HG02571 (cell line): ENCODE data around the gene FGF11.

Experiments used
- ATAC-seq: cut with Tn5 transposase; IDR thresholded peaks from one replicate; pipeline ENCODE4 v1.9.1; 2021; ENCODE audit warnings: mild to moderate bottlenecking, moderate library complexity; ENCODE audit not compliant: unreplicated experiment

The FGF11 gene

DNA sequence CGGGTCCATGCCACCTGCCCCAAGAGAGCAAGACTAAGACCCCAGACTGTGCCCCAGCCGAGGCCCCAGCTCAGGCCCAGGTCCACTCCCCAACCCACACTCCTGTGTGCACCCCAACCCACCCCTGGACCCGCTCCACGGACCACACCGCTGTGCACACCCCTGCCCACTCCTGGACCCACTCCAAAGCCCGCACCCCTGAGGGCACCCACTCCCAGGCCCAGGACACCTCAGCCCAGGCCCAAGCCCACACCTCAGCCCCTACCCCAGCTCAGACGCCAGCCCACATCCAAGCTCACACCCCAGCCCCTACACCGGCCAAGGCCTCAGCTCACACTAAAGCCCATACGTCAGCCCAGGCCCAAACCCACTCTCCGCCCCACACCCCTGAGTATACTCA is 9.6 kb upstream of the FGF11 start:
- ATAC-seq: no peak

DNA sequence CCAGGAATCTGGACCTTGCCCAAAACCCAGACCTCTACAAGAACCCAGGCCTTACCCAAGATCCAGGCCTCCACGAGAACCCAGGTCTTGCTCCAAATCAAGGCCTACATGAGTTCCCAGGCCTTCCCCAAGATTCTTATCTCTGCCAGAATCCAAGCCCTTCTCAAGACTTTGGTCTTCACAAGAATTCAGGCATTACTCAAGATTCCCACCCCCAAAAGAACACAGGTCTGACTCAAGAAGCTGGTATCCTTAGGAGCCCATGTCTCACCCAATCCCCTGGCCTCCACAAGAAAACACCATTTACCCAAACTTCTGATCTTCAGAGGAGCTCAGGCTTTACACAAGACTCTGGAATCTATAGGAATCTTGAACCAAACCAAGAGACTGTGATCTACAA is 8.1 kb upstream of the FGF11 start:
- ATAC-seq: no peak

DNA sequence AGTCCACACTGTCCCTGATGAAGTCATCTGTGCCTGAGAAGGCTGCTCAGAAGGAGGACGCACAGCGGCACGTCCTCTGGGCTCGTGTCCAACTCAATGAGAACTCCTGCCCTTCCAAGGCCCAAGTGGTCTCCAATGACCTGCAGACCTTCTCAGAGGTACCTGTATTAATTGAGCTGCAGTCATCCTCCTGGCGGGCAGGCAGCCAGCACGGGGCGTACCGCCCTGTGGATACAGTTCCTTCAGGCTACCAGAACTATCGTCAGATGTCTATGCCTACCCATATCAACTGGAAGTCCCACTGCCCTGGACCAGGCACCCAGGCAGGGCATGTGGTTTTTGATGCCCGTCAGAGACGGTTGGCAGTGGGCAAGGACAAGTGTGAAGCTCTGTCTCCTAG is 7.0 kb upstream of the FGF11 start:
- ATAC-seq: no peak

DNA sequence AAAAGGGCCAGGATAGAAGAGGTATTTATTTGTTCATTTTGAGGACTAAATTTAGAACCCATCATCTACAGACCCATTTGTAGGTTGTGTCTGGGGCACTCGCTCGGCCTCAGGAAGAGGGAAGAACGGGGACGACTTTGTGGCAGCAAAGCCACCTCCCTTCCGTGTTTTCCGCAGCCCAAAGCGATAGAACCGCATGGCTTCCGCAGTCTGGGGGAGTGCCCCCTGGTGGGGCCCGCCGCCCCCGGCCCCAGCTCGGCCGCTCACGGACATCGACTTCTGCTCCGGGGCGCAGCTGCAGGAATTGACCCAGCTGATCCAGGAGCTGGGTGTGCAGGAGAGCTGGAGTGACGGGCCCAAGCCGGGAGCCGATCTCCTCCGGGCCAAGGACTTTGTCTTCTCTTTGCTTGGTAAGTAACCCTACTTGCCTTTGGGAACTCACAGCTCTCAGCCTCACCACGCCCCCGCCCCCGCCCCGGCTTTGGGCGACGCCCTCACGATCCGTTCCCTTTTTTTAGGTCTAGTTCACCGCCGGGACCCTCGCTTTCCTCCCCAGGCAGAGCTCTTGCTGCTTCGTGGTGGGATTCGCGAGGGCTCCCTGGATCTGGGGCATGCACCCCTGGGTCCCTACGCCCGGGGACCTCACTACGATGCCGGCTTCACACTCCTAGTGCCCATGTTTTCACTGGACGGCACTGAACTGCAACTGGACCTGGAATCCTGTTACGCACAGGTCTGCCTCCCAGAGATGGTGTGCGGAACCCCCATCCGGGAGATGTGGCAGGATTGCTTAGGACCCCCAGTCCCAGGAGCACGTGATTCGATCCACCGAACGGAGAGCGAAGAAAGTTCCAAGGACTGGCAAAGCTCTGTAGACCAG is 3.4 kb upstream of the FGF11 start:
- ATAC-seq: no peak

DNA sequence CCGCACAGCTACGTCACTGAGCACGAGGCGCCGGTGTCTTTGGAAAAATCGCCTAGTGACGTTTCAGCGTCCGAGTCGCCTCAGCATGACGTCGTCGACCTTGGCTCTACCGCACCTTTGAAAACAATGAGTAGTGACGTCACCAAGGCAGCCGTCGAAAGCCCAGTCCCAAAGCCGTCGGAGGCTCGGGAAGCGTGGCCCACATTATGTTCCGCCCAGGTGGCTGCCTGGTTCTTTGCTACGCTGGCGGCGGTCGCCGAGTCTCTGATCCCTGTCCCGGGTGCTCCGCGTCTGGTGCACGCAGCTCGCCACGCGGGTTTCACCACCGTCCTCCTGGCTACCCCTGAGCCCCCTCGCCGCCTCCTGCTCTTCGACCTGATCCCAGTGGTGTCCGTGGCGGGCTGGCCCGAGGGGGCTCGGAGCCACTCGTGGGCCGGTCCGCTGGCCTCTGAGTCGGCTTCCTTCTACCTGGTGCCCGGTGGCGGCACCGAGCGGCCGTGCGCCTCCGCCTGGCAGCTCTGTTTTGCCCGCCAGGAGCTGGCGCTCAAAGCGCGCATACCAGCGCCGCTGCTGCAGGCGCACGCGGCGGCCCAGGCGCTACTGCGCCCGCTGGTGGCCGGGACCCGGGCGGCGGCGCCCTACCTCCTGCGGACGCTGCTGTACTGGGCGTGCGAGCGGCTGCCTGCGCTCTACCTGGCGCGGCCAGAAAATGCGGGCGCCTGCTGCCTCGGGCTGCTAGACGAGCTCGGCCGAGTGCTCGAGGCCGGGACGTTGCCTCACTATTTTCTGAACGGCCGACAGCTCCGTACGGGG is 2.5 kb upstream of the FGF11 start:
- no peak for ATAC-seq

DNA sequence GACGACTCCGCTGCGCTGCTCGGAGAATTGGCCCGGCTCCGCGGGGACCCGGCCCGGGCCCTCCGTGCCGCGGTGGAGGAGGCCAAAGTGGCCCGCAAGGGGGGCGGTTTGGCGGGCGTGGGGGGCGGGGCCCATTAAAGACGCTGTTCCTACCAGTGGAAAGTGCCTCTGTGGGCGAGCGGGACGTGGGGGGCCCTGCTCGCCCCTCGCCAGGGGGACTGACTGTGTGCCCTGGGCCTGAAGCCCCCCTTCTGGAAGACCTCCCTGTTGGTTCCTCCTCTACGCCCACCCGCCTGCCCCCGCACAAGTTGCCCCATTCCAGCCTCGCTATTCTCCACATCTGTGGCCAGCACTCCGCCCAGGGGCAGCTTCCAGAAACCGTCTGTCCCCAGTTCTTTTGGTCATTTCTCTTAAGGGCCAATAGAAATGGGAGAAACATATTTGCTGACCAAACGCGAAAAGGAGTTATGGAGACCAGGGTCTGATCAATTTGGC is 1.9 kb upstream of the FGF11 start:
- ATAC-seq: no peak

DNA sequence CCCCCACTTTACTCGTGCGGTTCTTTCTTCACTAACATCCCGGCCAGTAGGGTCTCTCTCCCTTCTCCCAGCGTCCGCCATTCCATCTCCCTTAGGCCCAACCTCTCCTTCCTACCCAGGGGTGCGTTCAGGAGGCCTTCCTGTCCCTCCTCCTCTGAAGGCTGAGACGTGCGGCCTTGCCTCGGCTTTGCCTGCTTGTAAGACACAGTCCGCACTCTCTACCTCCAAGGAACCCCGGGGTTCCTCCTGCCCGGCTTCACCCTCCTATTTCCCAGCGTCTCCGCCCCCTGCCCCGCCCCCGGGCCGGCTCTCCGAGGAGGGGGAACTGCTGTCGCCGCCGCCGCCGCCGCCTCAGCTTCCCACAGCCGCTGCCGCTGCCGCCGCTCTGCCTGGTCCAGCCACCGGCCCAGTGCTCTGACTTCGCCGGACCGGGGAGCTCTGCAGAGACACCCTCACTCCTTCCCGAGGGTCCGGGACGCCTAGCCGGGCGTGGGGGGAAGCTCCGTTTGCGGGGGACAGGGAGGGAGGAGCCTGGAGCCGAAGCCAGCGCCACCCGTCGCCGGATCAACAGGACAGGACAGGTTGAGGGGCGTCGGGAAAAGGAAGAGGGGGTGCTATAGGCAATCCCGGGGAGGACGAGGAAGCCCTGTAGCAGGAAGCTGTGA is 1.2 kb upstream of the FGF11 start:
- no peak for ATAC-seq

DNA sequence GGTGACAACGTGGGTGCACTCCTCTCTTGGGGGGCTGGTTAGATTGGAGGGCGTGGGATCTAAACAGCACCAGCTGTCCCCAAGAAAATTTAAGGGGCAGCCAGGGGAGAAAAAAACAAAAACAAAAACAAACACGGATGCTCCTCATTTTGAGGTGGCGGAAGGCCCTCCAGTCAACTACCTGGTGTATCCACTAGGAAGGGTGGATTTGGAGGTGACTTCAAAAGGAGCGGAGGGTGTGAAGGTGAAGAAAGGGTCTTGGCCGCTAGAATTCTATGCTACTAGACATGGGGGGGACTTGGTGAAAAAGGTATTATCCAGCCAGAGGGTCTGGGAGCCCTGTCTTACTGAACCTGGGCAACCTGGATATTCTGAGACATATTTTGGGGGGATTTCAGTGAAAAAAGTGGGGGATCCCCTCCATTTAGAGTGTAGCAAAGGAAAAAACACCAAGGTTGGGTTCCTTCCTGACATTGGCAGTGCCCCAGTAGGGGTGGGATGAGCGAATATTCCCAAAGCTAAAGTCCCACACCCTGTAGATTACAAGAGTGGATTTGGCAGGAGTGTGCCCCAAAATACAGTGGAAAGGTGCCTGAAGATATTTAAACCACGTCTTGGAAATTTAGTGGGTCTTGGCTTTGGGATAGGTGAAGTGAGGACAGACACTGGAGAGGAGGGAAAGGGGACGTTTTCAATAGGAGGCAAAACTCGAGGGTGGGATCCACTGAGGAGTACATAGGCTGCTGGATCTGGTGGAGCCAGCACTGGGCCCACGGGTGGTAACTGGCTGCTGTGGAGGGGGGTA is 454 bp upstream of the FGF11 start:
- no peak for ATAC-seq

DNA sequence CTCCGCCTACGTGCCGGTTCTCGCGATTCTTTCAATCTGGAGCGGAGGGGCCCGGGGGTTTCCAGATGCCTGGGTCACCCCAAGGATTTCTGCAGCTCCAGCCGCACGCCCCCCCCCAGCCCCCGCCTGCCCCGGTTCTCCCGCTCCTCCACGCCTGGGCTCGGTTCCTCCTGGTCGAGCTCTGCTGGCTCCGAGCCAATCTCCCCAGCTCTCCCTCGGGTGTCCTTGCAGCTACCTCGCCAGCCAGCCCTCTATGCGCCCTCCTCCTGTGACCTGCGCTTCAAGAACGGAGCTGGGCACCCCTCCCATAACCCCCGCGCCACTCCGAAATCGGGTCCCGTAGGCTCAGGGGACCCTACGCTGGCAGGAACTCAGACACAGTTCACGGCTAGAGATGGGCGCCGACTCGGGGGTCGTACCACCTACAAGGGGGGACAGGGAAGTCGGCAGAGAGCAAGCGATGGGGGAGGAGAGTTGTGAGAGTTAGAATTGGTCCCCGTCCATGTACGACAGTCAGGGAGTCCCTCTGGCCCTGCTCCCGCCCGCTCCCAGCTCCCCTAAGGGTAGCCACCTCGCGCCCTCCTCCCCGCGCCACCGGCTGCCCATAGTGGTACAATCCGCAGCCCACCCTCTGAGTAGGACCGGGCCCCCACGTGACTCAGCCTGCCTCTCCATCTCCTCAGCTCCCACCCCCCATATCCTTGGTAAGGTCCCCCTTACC is 961 bp downstream of the FGF11 start:
- no peak for ATAC-seq

DNA sequence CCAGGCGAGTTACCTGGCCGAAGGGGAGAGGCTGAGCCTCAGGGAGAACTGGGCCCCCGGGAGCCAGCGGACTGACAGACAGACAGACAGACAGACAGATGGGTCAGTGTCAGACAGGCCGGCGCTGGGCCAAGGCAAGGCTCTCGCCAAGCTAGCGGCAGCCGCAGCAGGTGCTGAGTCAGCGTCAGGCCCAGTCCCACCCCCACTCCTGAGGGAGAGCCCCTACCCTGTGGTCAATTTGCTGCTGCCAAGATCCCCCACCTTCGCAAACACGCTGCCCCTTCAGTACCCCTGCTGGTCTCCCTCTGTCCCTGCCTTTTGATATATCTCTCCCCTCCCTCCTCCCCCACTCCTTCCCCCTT is 1.5 kb downstream of the FGF11 start:
- ATAC-seq: no peak

DNA sequence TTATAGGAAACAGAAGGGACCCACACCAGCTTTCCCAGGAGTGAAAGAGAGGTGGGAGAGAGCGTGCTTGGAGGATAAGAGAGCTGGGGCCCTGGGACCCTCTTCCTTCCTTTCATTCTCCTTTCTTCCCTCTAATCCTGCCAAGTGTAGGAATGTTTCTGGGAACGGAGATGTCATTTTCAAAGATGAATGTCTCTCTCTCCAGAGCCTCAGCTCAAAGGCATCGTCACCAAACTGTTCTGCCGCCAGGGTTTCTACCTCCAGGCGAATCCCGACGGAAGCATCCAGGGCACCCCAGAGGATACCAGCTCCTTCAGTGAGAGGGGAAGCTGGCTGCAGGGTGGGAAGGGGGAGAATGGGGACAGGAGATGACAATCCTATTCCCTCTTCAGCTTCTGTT is 2.0 kb downstream of the FGF11 start:
- ATAC-seq: no peak

DNA sequence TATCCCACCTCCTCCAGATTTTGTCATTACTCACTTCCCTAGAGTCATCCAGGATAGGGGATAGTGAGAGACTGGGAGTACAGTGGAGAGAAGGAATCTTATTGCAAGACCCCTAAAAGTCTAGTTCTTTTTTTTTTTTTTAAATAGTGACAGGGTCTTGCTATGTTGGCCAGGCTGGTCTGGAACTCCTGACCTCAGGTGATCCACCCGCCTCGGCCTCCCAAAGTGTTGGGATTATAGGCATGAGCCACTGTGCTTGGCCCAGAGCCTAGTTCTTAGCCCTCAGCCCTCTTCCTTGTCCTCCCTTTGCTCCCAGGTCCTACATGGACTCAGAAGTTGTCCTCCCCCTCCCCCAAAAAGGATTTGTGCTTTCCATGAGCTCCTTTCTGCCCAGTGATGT is 2.8 kb downstream of the FGF11 start:
- no peak for ATAC-seq

DNA sequence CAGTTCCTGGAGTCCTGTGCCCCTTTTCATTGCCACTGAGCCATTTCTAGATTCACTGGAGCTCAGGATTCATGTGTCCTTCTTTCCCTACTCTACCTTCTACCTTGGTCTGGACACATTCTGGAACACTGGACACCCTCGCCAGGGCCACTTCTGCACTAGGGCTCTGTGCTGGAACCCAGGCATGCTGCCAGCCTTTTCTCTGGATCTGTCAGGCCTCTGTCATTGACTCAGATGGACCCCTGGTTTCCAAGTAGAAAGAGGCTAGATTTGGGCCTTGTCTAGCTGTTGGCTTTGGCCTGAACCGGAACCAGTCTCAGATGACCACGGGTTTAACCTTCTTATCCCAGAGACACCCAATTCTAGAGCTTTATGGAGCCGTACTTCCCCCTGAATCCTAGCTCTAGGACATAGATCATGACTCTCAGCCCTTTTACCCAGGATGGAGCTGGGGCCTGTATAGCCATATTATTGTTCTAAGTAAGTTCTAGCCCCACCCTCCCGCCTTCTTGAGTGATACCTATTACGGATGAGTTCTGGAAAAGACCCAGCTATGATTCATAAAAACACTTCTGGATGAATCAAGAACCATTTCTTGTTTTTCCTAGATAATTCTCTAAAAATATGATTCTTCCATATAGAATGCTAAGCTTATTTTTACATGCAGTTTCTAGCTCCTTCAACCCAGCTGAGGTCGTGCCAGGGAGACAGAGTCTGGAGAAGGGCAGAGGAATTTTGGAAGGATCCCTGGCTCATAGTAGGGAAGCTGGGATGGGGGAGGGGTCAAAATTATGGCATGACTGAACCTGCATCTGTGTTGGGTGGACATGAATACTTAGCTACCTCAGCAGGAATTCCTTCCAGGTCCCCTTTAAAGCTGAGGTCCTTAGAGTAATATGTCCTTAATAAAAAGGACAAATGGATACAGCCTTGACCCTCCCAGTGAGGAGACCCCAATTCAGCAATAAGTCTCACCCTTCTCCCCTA is 4.5 kb downstream of the FGF11 start:
- ATAC-seq: no peak

DNA sequence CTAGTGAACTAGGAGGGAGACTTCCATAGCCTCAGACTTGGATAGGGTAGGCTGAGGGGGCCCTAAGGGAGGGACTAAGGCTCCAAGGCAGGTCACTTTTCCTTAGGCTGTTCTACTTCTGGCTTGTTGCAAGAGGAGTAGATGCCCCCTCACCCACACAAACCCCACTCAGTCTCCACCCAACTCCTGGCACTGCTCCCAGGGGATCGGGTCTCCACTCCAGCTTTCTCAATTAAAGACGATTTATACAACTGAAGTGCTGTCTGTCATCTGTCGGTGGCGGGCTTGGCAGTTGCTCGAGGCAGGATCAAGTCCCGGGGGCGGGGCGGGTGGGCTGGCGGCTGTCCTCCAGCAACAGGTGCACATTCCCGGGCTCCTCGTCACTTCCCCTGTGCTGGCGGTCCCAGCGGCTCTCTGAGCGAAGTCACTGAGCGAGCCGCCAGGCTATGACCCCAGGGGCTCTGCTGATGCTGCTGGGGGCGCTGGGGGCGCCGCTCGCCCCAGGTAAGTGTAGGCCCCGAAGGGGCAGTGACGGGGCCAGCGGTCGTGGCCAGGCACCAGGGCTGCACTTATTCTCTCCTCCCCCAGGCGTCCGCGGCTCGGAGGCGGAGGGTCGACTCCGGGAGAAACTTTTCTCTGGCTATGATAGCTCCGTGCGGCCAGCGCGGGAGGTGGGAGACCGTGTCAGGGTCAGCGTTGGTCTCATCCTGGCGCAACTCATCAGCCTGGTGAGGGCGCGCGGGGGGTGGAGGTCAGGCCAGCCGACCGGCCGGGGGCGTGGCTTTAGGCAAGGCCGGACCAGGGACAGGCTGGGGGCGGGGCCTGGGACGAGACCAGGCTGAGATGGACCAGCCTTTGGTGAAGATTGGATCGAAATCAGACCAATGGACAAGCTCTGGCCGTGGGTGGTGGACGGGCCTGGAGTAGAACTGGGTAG is 5.6 kb downstream of the FGF11 start, which contains the start of gene CHRNB1:
Gene CHRNB1 (plus strand): TSS at position 380 of the 937 bp plus-strand sequence. CDS start 67 bp downstream, at position 447.
- peak; percentile 68 for ATAC-seq

DNA sequence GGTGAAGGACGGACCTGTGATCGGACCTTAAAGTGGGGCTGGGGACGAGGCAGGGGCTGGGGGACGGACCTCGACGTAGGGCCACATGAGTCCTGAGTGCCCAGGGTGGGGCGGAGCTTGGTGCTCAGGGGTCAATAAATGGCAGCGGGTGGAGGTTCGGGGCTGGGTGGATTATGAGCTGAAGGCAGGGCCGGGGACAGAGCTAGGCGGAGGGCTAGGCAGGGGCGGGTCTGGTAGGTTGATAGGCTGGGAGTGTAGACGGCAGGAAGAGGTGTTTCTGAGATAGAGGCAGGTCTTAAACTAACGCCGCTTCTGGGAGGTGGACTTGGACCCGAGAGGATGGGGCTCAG is 6.3 kb downstream of the FGF11 start:
- ATAC-seq: no peak

DNA sequence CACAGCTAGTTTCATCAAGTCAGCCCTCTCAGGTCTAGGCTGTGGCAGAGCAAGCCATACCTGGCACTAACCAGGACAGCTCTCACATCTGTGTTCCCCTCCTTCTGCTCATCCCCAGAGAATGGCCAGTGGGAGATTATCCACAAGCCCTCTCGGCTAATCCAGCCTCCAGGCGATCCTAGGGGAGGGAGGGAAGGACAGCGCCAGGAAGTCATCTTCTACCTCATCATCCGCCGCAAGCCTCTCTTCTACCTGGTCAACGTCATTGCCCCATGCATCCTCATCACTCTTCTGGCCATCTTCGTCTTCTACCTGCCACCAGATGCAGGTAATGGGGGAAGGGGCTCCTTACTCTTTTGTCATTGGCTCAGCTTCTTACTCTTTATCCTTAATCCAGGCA is 9.1 kb downstream of the FGF11 start:
- ATAC-seq: no peak

DNA sequence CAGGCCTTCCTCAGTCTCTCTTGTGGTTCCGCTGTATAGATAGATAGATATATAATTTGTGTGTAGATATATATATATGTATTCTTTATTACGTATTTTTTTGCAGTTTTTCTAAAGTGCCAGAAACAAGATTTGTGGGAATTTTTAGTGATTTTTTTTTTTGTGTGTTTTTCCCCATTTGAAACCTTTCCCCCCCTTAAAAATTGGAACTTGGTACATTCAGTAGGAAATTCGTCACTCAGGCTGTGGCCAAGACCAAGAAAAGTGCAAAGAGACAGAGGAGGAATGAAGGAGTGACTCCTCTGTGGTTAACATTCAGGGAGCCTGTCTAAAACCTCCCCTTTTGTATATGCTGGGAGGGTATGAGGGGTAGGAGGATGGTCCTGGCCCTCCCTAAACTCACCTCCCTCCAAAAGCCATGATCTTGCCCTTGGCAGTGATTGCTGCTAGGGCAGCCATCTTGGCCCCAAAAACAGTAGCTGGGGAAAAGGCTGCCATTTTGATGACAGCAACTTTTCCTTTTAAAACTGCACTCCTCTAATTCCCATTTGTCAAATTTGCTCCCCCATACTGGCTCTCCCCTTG is 20.7 kb downstream of the FGF11 start:
- no peak for ATAC-seq
